CD4-positive, alpha-beta T cell (primary cell): ENCODE data around the gene TSPAN1. TPM values are rescaled to one million over a fixed set of nuclear protein-coding genes. Genes with fewer than 3 reads are reported as not detected.
"Not testable (repeated sequence)": the region's sequence is repeated elsewhere in the genome, so short reads cannot be mapped to it uniquely, and the experiment has no call there.

Source experiments
- ATAC-seq: fragments of 200-7000 bp; cut with Tn5 transposase; one replicate; pipeline ENCODE4 v1.10.0; 2022; ENCODE audit warnings: mild to moderate bottlenecking; ENCODE audit not compliant: poor library complexity
- CTCF ChIA-PET: fragments of 350-600 bp; sonication (Branson Sonifier 250); formaldehyde crosslinking; loops from one replicate; lab custom pipeline; 2021; ENCODE audit warnings: antibody characterized with exemption, inconsistent platforms; lab: Charles Lee
- POLR2A ChIA-PET: fragments of 350-600 bp; sonication (Branson Sonifier 250); formaldehyde crosslinking; loops from one replicate; lab custom pipeline; 2021; ENCODE audit warnings: antibody characterized with exemption, inconsistent platforms; lab: Charles Lee
- DNase-seq, 14 experiments: peaks; one replicate each; pipeline ENCODE4 v3.0.0-alpha.2; 2013 to 2020; ENCODE audit warnings: mixed read lengths in 2 of 14
- H3K27ac ChIP-seq, 2 donors: one replicate each; pipeline versions ENCODE4 v1.5.1 to v1.7.0; 2013; ENCODE audit warnings: low read length in 2 of 2, low read depth in 1 of 2, mild to moderate bottlenecking in 1 of 2
- H3K27me3 ChIP-seq, 2 experiments: 1 replicate in 1 of 2; 2 replicates in 1 of 2; pipeline versions ENCODE4 v1.6.1 to v1.7.0; 2013; ENCODE audit warnings: low read length in 2 of 2, control low read depth in 1 of 2, mild to moderate bottlenecking in 1 of 2, moderate library complexity in 1 of 2; ENCODE audit not compliant: insufficient read depth in 2 of 2, control insufficient read depth in 1 of 2
- H3K36me3 ChIP-seq: one replicate; pipeline ENCODE4 v1.6.1; 2013; ENCODE audit warnings: low read length, control low read depth; ENCODE audit not compliant: insufficient read depth
- H3K4me1 ChIP-seq: one replicate; pipeline ENCODE4 v1.6.1; 2013; ENCODE audit warnings: low read length, control low read depth; ENCODE audit not compliant: insufficient read depth
- H3K4me3 ChIP-seq: one replicate; pipeline ENCODE4 v1.5.1; 2013; ENCODE audit warnings: mild to moderate bottlenecking, low read length, moderate library complexity
- H3K9me3 ChIP-seq, 2 experiments: 1 replicate in 1 of 2; 2 replicates in 1 of 2; pipeline versions ENCODE4 v1.6.1 to v1.7.0; 2013; ENCODE audit warnings: low read length in 2 of 2, mild to moderate bottlenecking in 2 of 2, control low read depth in 1 of 2, moderate library complexity in 1 of 2; ENCODE audit not compliant: control insufficient read depth in 1 of 2, insufficient read depth in 1 of 2
- H3K27ac Mint-ChIP-seq: one replicate; pipeline ENCODE4 v1.8.0; 2020; ENCODE audit warnings: mixed read lengths
- H3K27me3 Mint-ChIP-seq: one replicate; pipeline ENCODE4 v1.8.0; 2021; ENCODE audit warnings: mixed read lengths
- H3K36me3 Mint-ChIP-seq: one replicate; pipeline ENCODE4 v1.8.0; 2021; ENCODE audit warnings: low read depth, mixed read lengths
- H3K4me1 Mint-ChIP-seq: one replicate; pipeline ENCODE4 v1.8.0; 2021; ENCODE audit warnings: low read depth, mixed read lengths
- H3K4me3 Mint-ChIP-seq: one replicate; pipeline ENCODE4 v1.8.0; 2020; ENCODE audit warnings: mild to moderate bottlenecking, mixed read lengths
- H3K9me3 Mint-ChIP-seq: one replicate; pipeline ENCODE4 v1.8.0; 2020; ENCODE audit warnings: mixed read lengths
- CTCF ChIP-seq: fragments of 200-600 bp; IDR thresholded peaks from one replicate; pipeline ENCODE4 v1.8.0; 2022; ENCODE audit warnings: antibody characterized with exemption, mild to moderate bottlenecking
- intact Hi-C, 2 experiments: fragments of 100-400 bp; cut with DNase I in 1 of 2; cut with micrococcal nuclease in 1 of 2; formaldehyde crosslinking; loops; one replicate each; pipeline versions ENCODE4 v1.15.1 to v1.9.0; 2023 to 2025; cut with DNase I, micrococcal nuclease
- total RNA-seq, 174 experiments: library from RNA in 2 of 174; stranded (reverse) in 2 of 174; gene quantifications; one replicate each; pipeline ENCODE4 v1.2.3 and lab custom pipeline; 2021 to 2026

Gene TSPAN1
- total RNA-seq, 2 experiments from 2014 or later, result not detected

DNA sequence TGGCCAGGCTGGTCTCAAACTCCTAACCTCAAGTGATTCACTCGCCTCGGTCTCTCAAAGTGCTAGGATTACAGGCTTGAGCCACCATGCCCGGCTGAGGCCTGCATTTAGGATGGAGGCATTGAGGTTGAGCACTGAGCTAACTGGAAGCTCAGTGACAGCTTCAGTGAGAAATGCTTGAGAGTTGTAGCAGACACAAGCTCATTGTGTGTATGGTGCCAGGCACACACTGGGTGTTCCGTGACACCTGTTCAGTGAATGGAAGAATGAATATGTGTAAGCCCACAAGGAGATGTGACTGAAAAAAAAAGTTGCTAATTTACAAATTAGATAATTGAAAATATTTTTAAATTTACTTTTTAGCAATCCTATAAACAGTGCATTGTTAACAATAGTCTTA lies 50.1 kb downstream of the TSPAN1 start:
- no peak for DNase-seq
- H3K4me1 Mint-ChIP-seq, result no peaks in the 10 kb centered on the region
- ChIA-PET CTCF (no interaction called here), POLR2A (no interaction called here)
- intact Hi-C loops, result loop anchor here in 1 of 2 experiments (1.0 kb wide), 2 partner anchors 27 to 188 kb away; no protein-coding TSS in a partner anchor
- H3K36me3 Mint-ChIP-seq, result no peaks in the 10 kb centered on the region
- no peak overlapping the region for H3K27ac ChIP-seq
- no peak overlapping the region for H3K4me3 Mint-ChIP-seq
- H3K27ac Mint-ChIP-seq, result no peak overlapping the region
- no peaks in the 10 kb centered on the region for H3K36me3 ChIP-seq
- H3K27me3 ChIP-seq, result no peaks in the 10 kb centered on the region
- no peak overlapping the region for H3K4me3 ChIP-seq
- no peak for TF ChIP-seq CTCF
- H3K27me3 Mint-ChIP-seq, result no peaks in the 10 kb centered on the region
- no peaks in the 10 kb centered on the region for H3K9me3 Mint-ChIP-seq
- ATAC-seq, result no peak
- peaks cover 4% of the 10 kb centered on the region for H3K4me1 ChIP-seq
- no peaks in the 10 kb centered on the region for H3K9me3 ChIP-seq

GRCh38 chr1:46231231-46231630 lies 56.3 kb downstream of the TSPAN1 start:
- H3K36me3 Mint-ChIP-seq, ATAC-seq, H3K4me3 ChIP-seq, H3K4me1 Mint-ChIP-seq, DNase-seq, H3K9me3 Mint-ChIP-seq, H3K27me3 ChIP-seq, H3K27ac Mint-ChIP-seq, H3K9me3 ChIP-seq, H3K4me3 Mint-ChIP-seq, CTCF ChIA-PET, H3K27me3 Mint-ChIP-seq, H3K36me3 ChIP-seq, H3K27ac ChIP-seq, H3K4me1 ChIP-seq, POLR2A ChIA-PET, intact Hi-C loops: not testable (repeated sequence)

Other genes starting within 250 kb of the TSPAN1 start
- gene PIK3R3, start 42.5 kb upstream of the TSPAN1 start, total RNA-seq, result under 1 TPM; 0.20 to 0.38 TPM
- not detected for gene P3R3URF, start 1.4 kb downstream of the TSPAN1 start, total RNA-seq
- 10 to 100 TPM; 21.1 to 29.0 TPM for gene POMGNT1, start 23.3 kb downstream of the TSPAN1 start, total RNA-seq
- gene LURAP1, start 28.2 kb downstream of the TSPAN1 start, total RNA-seq, result under 1 TPM in 1 of 2 experiments, not detected in 1; 0.14 TPM
- 1 to 10 TPM in 1 of 2 experiments, under 1 TPM in 1; 0.33 to 1.0 TPM for gene RAD54L, start 72.7 kb downstream of the TSPAN1 start, total RNA-seq
- gene LRRC41, start 128.5 kb downstream of the TSPAN1 start, total RNA-seq, result 10 to 100 TPM; 23.0 to 24.3 TPM
- 100 to 1,000 TPM; 101 to 103 TPM for gene UQCRH, start 128.6 kb downstream of the TSPAN1 start, total RNA-seq
- gene NSUN4, start 165.7 kb downstream of the TSPAN1 start, total RNA-seq, result 10 to 100 TPM; 34.9 to 36.7 TPM
- 10 to 100 TPM; 11.7 to 15.0 TPM for gene FAAH, start 219.2 kb downstream of the TSPAN1 start, total RNA-seq